Measurements from ENCODE around the gene MED13L.

DNA sequence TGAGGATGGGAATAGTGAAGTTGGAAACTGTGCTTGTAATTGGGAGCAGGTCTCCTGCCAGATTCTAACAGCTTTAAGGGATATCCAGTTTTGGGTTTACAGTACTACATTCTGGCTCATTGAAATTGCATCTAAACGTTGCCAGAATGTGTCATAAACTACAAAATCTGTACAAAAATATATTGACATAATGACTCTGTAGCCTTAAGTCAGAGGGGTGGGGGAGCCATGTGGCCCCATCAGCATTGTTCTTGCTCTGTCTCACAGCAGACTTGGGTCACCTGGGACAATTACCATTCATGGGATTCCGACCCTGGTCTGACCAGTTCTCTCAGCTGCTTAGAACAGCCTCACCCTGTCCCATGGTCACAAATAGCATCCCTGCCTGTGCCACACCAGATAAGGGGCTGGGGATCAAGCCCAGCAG is 43.3 kb upstream of the MED13L start:
- TF ChIP-seq, protein P1, sequence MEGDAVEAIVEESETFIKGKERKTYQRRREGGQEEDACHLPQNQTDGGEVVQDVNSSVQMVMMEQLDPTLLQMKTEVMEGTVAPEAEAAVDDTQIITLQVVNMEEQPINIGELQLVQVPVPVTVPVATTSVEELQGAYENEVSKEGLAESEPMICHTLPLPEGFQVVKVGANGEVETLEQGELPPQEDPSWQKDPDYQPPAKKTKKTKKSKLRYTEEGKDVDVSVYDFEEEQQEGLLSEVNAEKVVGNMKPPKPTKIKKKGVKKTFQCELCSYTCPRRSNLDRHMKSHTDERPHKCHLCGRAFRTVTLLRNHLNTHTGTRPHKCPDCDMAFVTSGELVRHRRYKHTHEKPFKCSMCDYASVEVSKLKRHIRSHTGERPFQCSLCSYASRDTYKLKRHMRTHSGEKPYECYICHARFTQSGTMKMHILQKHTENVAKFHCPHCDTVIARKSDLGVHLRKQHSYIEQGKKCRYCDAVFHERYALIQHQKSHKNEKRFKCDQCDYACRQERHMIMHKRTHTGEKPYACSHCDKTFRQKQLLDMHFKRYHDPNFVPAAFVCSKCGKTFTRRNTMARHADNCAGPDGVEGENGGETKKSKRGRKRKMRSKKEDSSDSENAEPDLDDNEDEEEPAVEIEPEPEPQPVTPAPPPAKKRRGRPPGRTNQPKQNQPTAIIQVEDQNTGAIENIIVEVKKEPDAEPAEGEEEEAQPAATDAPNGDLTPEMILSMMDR (IDR thresholded peaks at IDR 0.05): no peak
- no peak for TF ChIP-seq EZH2 (IDR thresholded peaks at IDR 0.05; ENCODE audit: borderline replicate concordance, insufficient read depth, low read depth, low read length, poor library complexity, severe bottlenecking)

All from B cell (primary cell).